WI38 (cell line): Measurements from ENCODE around the gene ELMOD3.
A peak's percentile ranks its signal among the peaks of the same experiment; 100 is the strongest.
"Not testable (repeated sequence)": the region's sequence is repeated elsewhere in the genome, so short reads cannot be mapped to it uniquely, and the experiment has no call there.

ENCODE experiments used
- H3K4me3 ChIP-seq: 2 replicates; pipeline ENCODE4 v1.5.1; 2011; ENCODE audit warnings: low read depth, mild to moderate bottlenecking, control low read depth, low read length
- CTCF ChIP-seq: IDR thresholded peaks from 2 replicates; pipeline ENCODE4 v1.5.1; 2012; ENCODE audit warnings: low read depth, mild to moderate bottlenecking, control low read depth, low read length

The ELMOD3 gene

GRCh38 chr2:85411405-85411748, 56.8 kb downstream of the ELMOD3 start:
- no peak for TF ChIP-seq CTCF
- no peak overlapping the region for H3K4me3 ChIP-seq

GRCh38 chr2:85413592-85414420, 59.2 kb downstream of the ELMOD3 start:
- TF ChIP-seq CTCF = 0 out of 2 replicates have a peak, but pooled peaks have one; percentile 7
- peak overlapping the region; percentile 65 for H3K4me3 ChIP-seq

GRCh38 chr2:85414421-85414759, 59.8 kb downstream of the ELMOD3 start:
- not testable (repeated sequence) for H3K4me3 ChIP-seq

GRCh38 chr2:85414761-85415553, 60.4 kb downstream of the ELMOD3 start:
- no peak overlapping the region for H3K4me3 ChIP-seq
- no peak for TF ChIP-seq CTCF

- TF ChIP-seq CTCF = no peak
- no peak overlapping the region for H3K4me3 ChIP-seq
These were observed 61.5 kb downstream of the ELMOD3 start for GRCh38 chr2:85415980-85416650.

- no peak for TF ChIP-seq CTCF
- peak within 1 kb of the TSS; percentile 70 for H3K4me3 ChIP-seq
These were observed 63.8 kb downstream of the ELMOD3 start, which contains the start of gene SH2D6 for GRCh38 chr2:85418132-85419008. Gene SH2D6 (plus strand): TSS chr2:85418714. CDS start chr2:85429466, 10,752 bp downstream.

GRCh38 chr2:85419009-85419675, 64.6 kb downstream of the ELMOD3 start:
- H3K4me3 ChIP-seq = peak overlapping the region; percentile 70
- no peak for TF ChIP-seq CTCF
